Urinary bladder (tissue), 4 donors: ENCODE results near the gene ADD2. TPM values are rescaled to one million over a fixed set of nuclear protein-coding genes. Genes with fewer than 3 reads are reported as not detected.

ENCODE experiments used
- DNase-seq: peaks from one replicate; pipeline ENCODE4 v3.0.0-alpha.2; 2015; ENCODE audit errors: extremely low spot score
- H3K27ac ChIP-seq: one replicate; pipeline ENCODE4 v1.5.1; 2013; ENCODE audit warnings: low read depth, mild to moderate bottlenecking, moderate library complexity
- H3K36me3 ChIP-seq: one replicate; pipeline ENCODE4 v1.6.1; 2013; ENCODE audit warnings: mild to moderate bottlenecking, moderate library complexity; ENCODE audit not compliant: insufficient read depth
- H3K4me1 ChIP-seq: one replicate; pipeline ENCODE4 v1.6.1; 2013; ENCODE audit warnings: mild to moderate bottlenecking, moderate library complexity; ENCODE audit not compliant: insufficient read depth
- H3K4me3 ChIP-seq: one replicate; pipeline ENCODE4 v1.5.1; 2013; ENCODE audit warnings: low read depth, low read length
- WGBS: extraction: QIAGEN DNeasy Blood & Tissue Kit; methylation state at CpG from one replicate; pipeline ENCODE4 v1.1.7; 2013; 5-methylcytosine and 5-hydroxymethylcytosine counted together
- polyA plus RNA-seq: library from polyadenylated mRNA; stranded (reverse); fragments of 200-250 nt; gene quantifications from one replicate; pipeline ENCODE4 v1.2.3, GENCODE V29; 2013
- total RNA-seq: library from RNA; depleted of rRNA; stranded (reverse); fragments of >200 nt; gene quantifications from one replicate; pipeline ENCODE4 v1.2.3, GENCODE V29; 2014
- donor health status: healthy with polysubstance abuse.
- donor health status: healthy.

ADD2 gene
- total and polyA plus RNA-seq, 2 donors: 0.33 to 3.5 TPM

DNA sequence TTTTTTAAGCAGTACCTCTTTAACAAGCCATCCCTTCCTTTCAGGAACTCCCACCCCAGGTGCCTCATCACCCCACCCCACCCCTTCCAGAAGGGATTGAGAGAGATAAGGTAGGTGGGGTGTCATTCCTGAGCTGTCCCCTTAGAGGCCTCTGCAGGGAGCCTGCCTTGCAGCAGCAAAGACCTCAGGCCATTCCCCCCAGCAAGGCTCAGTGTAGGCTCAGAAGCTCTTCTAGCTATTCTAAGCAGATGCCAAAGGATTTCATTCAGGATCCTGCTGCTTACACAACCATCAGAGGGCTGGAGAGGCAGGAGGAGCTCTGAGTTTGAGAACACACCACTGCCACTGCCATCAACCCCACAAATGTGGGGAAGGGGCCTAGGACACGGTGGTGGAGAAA is 28.3 kb upstream of the ADD2 start:
- H3K27ac ChIP-seq: no peak overlapping the region
- no peaks in the 10 kb centered on the region for H3K4me1 ChIP-seq
- WGBS: 50% methylated on average over 1 of the region's 1 CpG
- no peaks in the 10 kb centered on the region for H3K36me3 ChIP-seq
- no peak for DNase-seq
- no peak overlapping the region for H3K4me3 ChIP-seq

DNA sequence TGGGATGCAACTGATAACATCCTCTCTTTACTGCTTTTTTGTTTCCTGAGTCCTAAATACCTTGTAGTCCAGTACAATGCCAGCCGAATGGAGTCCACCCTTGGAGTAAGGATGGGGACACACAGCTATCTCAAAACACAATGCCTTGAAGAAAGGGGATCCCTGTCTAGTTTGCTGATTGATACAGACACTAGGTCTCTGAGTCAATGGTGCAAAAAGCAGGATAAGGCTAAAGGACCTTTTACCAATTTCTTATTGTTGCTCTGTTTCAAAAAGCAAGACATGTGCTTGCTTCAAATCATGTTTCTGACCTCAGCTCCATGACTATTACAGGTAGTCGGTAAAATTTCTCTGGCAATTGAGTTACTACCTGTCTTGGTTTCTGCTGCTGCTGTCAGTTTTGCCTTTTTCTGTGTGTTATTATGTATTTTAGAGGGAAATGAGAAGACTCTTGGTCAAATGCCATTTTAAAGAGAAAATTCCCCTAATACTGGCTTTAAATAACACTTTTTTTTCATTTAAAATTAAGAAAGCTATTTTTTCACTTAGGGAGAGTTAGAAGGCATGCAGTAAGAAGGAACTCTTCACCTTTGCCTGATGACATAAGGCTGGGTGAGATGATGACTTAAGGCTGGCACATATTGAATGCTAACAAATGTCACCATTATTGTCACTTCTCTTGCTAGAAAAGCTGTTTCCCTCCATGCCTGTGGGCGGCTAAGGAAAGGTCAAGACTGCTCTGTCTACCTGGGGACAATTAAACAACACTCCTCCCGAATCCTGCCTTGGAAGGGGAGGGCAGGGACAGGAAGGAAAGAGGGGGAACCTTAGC is 27.4 kb upstream of the ADD2 start:
- DNase-seq: no peak
- no peaks in the 10 kb centered on the region for H3K36me3 ChIP-seq
- no peak overlapping the region for H3K27ac ChIP-seq
- WGBS: 58% methylated on average over 4 of the region's 4 CpGs
- H3K4me1 ChIP-seq: peaks cover under 1% of the 10 kb centered on the region
- no peak overlapping the region for H3K4me3 ChIP-seq

DNA sequence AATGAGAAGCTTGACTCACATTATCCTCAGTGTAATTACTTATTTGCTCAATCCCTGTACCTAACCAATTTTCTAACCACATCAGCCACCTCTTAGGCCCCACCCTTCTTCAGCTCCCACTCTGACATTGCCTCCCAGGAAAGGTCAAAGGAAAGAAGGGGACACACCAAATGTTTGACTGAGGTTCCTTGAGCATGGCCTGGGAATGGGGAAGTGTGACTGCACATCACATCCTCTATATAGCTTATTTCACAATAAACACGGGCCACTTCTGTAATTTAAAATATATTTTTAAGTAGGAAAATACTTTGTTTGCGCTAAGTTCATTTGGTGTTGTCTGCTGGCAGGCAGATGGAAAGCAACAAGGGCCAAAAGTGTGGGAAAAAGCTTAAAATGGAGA is 25.4 kb upstream of the ADD2 start:
- Histone ChIP-seq H3K4me3 (no peak overlapping the region), H3K4me1 (peaks cover 1% of the 10 kb centered on the region), H3K36me3 (no peaks in the 10 kb centered on the region), H3K27ac (no peak overlapping the region)
- DNase-seq: no peak
- 71% methylated on average over 2 of the region's 2 CpGs for WGBS

DNA sequence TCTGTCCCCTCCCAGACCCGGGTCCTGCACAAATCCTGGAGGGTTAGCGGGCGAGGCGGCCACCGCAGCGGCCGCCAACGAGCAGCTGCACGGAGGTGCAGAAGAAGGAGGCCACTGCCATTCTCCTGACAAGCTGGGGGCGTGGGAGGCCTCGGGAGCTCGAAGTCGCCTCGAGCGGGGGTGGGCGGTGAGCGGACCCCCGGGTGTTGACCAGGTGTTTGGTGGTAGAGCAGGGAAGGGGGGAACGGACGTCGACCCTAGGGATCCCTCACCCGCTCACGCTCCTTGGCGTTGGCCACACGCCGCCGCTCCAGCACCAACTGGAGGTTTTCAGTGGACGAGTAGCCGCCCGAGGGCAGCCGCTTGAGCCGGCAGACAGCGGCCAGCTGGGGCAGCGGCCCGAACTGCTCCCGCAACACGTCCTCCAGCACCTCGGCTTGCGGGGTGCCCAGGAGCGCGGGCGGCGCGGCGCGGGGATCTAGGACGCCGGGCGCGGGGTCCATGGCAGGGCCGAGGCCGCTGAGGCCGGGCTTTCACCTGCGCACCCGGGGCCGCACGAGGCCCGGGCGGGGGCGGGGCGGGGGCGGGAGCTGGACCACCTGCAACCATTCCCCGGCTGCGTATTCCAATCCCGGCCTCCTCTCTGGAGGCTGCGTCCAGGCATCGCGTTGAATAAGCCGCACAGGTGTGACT is 22.3 kb upstream of the ADD2 start, which contains the start of gene FIGLA:
FIGLA (minus strand) TSS at position 508 of the 693 bp plus-strand sequence; CDS start at position 503, 5 bp downstream.
- H3K36me3 ChIP-seq: no peaks in the 10 kb centered on the region
- H3K4me1 ChIP-seq: peaks cover 1% of the 10 kb centered on the region
- no peak for DNase-seq
- no peak within 1 kb of the TSS for H3K4me3 ChIP-seq
- no peak within 1 kb of the TSS for H3K27ac ChIP-seq
- 3% methylated on average over 69 of the region's 69 CpGs for WGBS

DNA sequence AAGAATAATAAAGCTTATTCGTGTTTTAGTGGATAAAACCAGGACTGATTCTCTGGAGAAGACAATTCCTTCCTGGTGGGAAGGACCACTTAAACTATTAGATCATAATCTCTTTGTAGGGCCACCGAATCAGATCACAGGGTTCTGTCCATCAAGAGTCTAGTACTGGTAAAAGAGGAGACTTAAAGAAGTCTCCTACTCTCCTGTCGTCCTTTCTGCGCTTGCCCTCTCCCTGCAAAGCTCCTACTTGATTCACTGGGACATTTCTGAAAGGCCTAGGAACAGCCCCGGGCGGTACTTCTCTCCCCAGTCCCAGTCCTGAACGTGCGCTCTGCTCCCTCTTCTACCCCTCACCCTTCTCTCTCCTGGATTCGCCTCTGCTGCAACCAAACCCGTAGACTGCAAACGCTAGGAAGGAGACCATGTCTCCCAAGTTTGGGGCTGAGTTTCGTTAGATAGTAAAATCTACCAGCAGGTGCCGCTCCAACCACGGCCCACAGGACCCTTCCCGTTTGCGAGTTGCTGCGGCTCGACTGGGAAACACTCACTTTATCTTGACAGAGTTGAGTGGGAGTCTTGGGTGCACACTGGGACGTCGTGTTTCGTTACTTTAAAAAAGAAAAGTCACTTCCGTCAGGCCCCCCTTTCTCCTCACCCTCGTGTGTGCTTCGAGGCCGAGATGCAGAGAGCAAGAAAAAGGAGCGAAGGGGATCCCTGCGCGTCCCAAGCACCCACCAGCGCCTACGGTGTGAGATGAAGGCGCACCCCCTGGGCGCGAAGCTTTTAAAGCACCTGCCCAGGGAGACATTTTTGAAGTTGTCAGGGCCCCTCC is 21.5 kb upstream of the ADD2 start:
- H3K36me3 ChIP-seq: no peaks in the 10 kb centered on the region

DNA sequence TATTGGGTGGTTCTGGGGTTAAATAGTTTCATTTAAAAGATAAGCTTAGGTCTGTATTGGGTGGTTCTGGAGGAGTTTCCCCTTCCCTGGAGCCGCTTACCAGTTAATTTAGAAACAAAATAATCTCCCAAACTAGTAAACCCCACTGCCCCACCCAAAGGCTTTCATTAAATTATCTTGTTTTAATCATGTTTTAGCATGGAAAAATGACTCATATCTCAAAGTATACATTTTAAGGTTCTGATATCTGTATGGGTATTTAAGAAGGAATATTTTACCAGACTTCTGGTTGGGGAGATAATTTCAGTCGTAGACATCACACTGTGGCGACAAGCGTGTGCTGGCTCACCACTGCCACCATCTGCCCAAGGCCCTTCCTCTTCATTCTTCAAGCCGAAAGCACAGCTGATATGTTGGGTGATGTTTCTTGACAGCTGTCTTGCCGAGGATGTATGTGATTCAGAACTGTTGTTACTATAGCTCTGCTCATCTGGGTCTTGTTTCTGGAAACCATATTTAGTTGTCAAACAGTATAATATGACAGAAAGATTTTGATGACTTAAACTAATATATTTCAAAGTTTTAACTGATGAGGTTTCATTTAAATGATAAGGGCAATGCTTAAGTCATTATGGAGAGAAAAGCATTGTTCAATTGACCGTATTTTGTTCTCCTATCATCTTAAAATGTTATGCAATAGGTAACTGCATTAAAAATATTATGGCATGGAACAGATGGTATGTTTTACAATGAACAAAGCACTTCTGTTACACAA is 17.3 kb upstream of the ADD2 start:
- H3K4me1 ChIP-seq: peaks cover under 1% of the 10 kb centered on the region
- 17% methylated on average over 7 of the region's 7 CpGs for WGBS
- DNase-seq: no peak
- no peak overlapping the region for H3K4me3 ChIP-seq
- H3K27ac ChIP-seq: no peak overlapping the region
- no peaks in the 10 kb centered on the region for H3K36me3 ChIP-seq

More for the DNA sequence above, 21.5 kb upstream of the ADD2 start:
- WGBS: 6% methylated on average over 33 of the region's 33 CpGs
- Histone ChIP-seq H3K4me1 (peaks cover 1% of the 10 kb centered on the region), H3K27ac (no peak overlapping the region), H3K4me3 (no peak overlapping the region)
- DNase-seq: peak; percentile 26

DNA sequence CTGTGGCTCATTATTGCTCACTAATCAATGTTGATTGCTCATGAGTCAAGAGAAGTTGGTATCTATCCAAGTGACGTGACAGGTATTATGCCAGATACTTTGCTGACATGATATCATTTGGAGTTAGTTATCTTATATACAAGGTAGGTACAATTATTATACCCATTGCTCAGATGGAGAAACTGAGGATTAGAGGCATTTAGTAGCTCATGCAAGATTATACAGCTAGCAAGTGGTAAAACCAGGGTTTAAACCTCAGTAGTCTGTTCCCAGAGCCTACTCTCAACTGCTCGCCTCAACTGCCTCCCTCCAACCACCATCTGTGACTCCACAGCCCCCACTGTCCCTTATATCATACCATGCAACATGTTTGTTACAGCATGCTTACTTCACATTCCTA is 16.3 kb upstream of the ADD2 start:
- WGBS: 86% methylated on average over 2 of the region's 2 CpGs
- no peak for DNase-seq
- H3K36me3 ChIP-seq: no peaks in the 10 kb centered on the region
- no peak overlapping the region for H3K4me3 ChIP-seq
- H3K27ac ChIP-seq: no peak overlapping the region
- no peaks in the 10 kb centered on the region for H3K4me1 ChIP-seq

DNA sequence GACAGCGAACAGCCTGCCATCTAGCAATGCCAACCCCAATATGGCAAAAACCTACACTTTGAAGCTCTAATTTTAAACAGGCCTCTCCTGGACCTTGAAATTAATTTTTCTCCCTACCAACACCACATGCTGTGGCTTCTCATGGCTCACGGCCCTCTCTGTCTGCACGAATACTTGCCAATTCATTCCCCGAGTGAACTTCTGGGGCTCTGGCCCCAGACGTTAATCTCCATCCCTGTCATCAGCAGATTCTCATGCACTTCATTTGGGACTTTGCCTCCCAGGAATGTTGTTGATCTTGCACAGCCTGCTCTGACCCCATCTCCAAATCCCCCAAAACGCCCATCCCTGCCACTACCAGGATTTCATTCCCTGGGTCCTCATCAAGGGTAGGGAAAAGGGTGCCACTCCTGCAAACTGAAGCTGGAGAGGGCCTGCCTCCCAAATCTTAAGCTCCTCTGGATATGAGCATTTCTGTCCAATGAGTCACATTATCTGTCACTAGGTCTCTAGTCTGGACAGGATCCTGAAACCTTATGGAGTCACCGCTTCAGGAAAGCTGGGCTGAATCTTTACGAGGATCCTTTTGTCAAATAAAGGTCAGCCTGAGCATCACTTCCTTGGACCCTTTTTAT is 12.0 kb upstream of the ADD2 start:
- H3K27ac ChIP-seq: no peak overlapping the region
- H3K4me1 ChIP-seq: no peaks in the 10 kb centered on the region
- no peak for DNase-seq
- WGBS: 41% methylated on average over 8 of the region's 8 CpGs
- H3K4me3 ChIP-seq: no peak overlapping the region
- H3K36me3 ChIP-seq: no peaks in the 10 kb centered on the region

DNA sequence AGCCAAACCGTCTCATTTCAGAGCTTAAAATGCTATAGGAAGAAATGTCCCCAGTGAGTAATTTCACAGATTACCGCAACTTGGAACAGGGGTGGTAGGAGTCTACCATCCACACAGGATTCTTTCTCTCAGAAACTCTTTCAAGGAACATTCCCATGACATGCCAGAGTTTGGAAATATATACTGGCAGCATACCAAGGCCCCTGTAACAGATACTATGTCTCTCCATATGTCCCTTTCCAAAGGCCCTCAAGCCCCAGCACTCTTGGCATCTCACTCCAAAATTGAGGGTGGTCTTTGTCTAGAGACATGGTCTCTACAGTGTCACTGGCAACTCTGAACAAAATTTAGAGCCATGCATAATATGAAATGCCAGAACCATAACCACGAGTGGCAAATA is 11.5 kb upstream of the ADD2 start:
- no peaks in the 10 kb centered on the region for H3K4me1 ChIP-seq
- H3K27ac ChIP-seq: no peak overlapping the region
- no peak overlapping the region for H3K4me3 ChIP-seq
- whole genome bisulfite sequencing: 71% methylated on average over 3 of the region's 3 CpGs
- no peaks in the 10 kb centered on the region for H3K36me3 ChIP-seq
- no peak for DNase-seq

DNA sequence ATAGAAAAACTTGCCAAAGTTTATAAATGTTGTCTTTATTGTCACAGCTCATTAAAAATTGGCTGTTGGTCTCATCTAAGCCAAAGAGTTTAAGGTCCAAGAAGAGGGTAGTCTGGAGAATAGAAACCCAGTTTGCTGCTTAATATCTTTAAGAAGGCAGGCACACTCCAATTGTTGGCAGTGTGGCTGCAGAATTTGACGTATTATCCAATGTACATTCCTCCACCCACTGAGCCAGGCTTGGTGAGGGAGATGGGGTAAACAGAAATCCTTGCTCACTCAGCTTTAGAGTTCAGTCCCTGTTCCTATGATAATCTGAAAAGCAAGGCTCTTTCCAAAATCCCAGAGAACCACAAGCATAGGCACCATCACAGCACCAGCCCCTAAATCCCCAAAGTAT is 10.7 kb upstream of the ADD2 start:
- Histone ChIP-seq H3K4me1 (no peaks in the 10 kb centered on the region), H3K27ac (no peak overlapping the region), H3K4me3 (no peak overlapping the region), H3K36me3 (no peaks in the 10 kb centered on the region)
- no peak for DNase-seq
- WGBS: 41% methylated on average over 1 of the region's 1 CpG

DNA sequence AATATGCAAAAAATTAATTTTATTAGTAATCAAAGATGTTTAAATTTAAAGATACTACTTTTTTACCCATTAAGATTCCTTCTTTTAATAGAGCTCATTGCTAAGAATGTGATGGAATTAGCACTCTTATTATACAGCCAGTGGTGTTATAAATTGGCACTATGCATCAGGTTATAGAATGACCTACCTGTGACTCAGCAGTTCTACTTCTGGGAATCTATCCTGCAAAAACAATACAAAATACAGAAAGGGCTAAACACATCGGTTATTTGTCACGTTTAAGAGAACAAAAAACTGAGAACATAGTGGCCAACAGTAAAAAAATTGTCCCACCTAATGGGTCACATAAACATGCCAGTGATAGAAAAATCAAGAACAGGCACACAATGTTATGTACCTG is 9.4 kb upstream of the ADD2 start:
- Histone ChIP-seq H3K36me3 (no peaks in the 10 kb centered on the region), H3K4me1 (no peaks in the 10 kb centered on the region), H3K4me3 (no peak overlapping the region), H3K27ac (no peak overlapping the region)
- WGBS: 85% methylated on average over 2 of the region's 2 CpGs
- DNase-seq: no peak

DNA sequence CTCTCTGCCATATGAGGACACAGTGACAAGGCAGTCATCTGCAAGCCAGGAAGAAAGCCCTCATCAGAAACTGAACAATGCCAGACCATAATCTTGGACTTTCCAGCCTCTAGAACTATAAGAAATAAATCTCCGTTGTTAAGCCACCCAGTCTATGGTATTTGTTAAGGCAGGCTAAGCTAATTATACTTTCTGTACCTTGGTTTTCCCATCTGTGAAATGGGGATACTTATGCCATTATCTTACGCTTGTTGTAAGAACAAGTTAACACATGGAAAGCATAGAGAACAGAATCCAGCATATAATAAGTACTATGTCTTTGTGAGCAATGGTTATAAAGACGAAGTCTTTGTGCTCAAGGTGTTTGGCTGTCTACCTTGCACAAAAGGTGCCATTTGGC is 8.3 kb upstream of the ADD2 start:
- DNase-seq: no peak
- H3K36me3 ChIP-seq: no peaks in the 10 kb centered on the region
- H3K27ac ChIP-seq: no peak overlapping the region
- H3K4me1 ChIP-seq: no peaks in the 10 kb centered on the region
- no peak overlapping the region for H3K4me3 ChIP-seq
- WGBS: 91% methylated on average over 3 of the region's 3 CpGs

DNA sequence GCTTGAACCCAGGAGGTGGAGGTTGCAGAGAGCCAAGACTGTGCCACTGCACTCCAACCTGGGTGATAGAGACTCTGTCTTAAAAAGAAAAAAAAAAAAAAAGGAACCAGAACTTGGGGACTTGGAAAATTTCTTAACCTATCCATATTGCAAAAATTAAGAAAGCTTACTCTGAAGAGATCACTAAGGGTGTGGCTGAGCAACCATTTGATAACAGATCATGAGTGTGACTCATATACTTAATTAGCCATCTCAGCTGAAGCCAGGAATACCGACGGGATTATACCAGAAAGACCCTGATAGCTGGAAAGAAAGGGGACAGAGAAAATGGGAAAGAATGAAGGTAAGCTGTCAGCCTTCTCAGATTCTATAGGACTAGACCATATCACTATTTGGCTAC is 7.1 kb upstream of the ADD2 start:
- DNase-seq: no peak
- no peaks in the 10 kb centered on the region for H3K36me3 ChIP-seq
- 56% methylated on average over 2 of the region's 2 CpGs for WGBS
- H3K4me1 ChIP-seq: no peaks in the 10 kb centered on the region
- no peak overlapping the region for H3K27ac ChIP-seq
- H3K4me3 ChIP-seq: no peak overlapping the region
